Measurements from ENCODE around the gene CACNA1S.

DNA sequence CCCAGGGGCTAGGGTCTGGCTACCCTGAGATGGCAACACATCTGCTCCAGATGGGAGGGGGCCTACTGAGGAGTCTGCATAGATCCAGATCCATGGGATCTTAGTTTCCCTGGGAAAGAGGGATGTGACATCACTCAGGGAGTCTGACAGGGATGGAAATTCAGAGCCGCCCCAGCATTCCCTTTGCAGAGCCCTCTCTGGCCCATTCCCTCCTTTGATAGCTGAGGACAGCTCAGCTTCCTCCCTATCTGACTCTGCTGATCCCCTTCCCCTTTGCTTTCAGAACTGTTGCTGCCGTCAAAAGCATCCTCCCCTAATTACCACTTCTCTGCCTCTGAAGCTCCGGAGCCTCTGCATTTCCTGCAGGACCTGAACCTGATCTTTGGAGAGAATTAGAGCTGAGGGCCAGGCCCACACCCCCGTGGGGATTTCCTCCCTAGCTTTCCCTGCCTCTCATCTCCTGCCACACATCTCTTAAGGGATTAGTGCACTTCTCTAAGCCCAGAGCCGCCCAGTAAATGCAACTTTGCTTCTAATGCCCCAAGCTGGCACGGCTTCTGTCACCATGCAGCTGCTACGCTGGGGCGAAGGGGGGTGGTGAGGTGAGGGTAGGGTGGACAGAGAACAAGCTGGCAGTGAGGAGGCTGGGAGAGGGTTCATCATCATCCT, 24.3 kb upstream of the CACNA1S start:
- TF ChIP-seq, protein P1, sequence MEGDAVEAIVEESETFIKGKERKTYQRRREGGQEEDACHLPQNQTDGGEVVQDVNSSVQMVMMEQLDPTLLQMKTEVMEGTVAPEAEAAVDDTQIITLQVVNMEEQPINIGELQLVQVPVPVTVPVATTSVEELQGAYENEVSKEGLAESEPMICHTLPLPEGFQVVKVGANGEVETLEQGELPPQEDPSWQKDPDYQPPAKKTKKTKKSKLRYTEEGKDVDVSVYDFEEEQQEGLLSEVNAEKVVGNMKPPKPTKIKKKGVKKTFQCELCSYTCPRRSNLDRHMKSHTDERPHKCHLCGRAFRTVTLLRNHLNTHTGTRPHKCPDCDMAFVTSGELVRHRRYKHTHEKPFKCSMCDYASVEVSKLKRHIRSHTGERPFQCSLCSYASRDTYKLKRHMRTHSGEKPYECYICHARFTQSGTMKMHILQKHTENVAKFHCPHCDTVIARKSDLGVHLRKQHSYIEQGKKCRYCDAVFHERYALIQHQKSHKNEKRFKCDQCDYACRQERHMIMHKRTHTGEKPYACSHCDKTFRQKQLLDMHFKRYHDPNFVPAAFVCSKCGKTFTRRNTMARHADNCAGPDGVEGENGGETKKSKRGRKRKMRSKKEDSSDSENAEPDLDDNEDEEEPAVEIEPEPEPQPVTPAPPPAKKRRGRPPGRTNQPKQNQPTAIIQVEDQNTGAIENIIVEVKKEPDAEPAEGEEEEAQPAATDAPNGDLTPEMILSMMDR (conservative IDR thresholded peaks at IDR 0.05; ENCODE audit: low read depth, low read length), result no peak
- TF ChIP-seq EZH2 (IDR thresholded peaks at IDR 0.05; ENCODE audit: borderline replicate concordance, low read depth, low read length, poor library complexity, severe bottlenecking), result no peak

Data from A673 (cell line).